ENCODE data around the gene EIF3K.
"Not testable (repeated sequence)": the region's sequence is repeated elsewhere in the genome, so short reads cannot be mapped to it uniquely, and the experiment has no call there.

EIF3K gene

GRCh38 chr19:38587562-38587961 lies 31.4 kb upstream of the EIF3K start:
- TF ChIP-seq EZH2 (IDR thresholded peaks at IDR 0.05) (no peak), POLR2AphosphoS5 (IDR thresholded peaks at IDR 0.05; ENCODE audit: borderline replicate concordance, low read depth, low read length) (no peak), FOXP2 (optimal IDR thresholded peaks at IDR 0.05; ENCODE audit: control extremely low read depth, extremely low read length, insufficient read depth) (no peak)
- Histone ChIP-seq H3K9ac (ENCODE audit: insufficient read length) (no peak overlapping the region), H3K36me3 (ENCODE audit: insufficient read depth, low read length) (no peaks in the 10 kb centered on the region), H3K9me3 (ENCODE audit: low read depth, low read length) (no peaks in the 10 kb centered on the region), H3K4me3 (no peak overlapping the region), H3K27ac (no peak overlapping the region)
- no peak for DNase-seq (ENCODE audit: low read depth, low spot score)

GRCh38 chr19:38588041-38588440 lies 30.9 kb upstream of the EIF3K start:
- H3K27ac ChIP-seq: no peak overlapping the region
- no peak overlapping the region for H3K9ac ChIP-seq (ENCODE audit: insufficient read length)
- H3K9me3 ChIP-seq (ENCODE audit: low read depth, low read length): no peaks in the 10 kb centered on the region
- no peak for DNase-seq (ENCODE audit: low read depth, low spot score)
- no peaks in the 10 kb centered on the region for H3K36me3 ChIP-seq (ENCODE audit: insufficient read depth, low read length)
- no peak overlapping the region for H3K4me3 ChIP-seq
- TF ChIP-seq EZH2 (IDR thresholded peaks at IDR 0.05) (no peak), POLR2AphosphoS5 (IDR thresholded peaks at IDR 0.05; ENCODE audit: borderline replicate concordance, low read depth, low read length) (no peak), FOXP2 (optimal IDR thresholded peaks at IDR 0.05; ENCODE audit: control extremely low read depth, extremely low read length, insufficient read depth) (no peak)

- H3K36me3 ChIP-seq (ENCODE audit: insufficient read depth, low read length): no peaks in the 10 kb centered on the region
- no peak for DNase-seq (ENCODE audit: low read depth, low spot score)
- no peak overlapping the region for H3K4me3 ChIP-seq
- H3K9ac ChIP-seq (ENCODE audit: insufficient read length): no peak overlapping the region
- H3K9me3 ChIP-seq (ENCODE audit: low read depth, low read length): no peaks in the 10 kb centered on the region
- TF ChIP-seq EZH2 (IDR thresholded peaks at IDR 0.05) (no peak), POLR2AphosphoS5 (IDR thresholded peaks at IDR 0.05; ENCODE audit: borderline replicate concordance, low read depth, low read length) (no peak), FOXP2 (optimal IDR thresholded peaks at IDR 0.05; ENCODE audit: control extremely low read depth, extremely low read length, insufficient read depth) (no peak)
- no peak overlapping the region for H3K27ac ChIP-seq
Observed at GRCh38 chr19:38592940-38593339, 26.0 kb upstream of the EIF3K start.

- no peak for DNase-seq (ENCODE audit: low read depth, low spot score)
- Histone ChIP-seq H3K4me3 (no peak overlapping the region), H3K27ac (no peak overlapping the region), H3K9ac (ENCODE audit: insufficient read length) (no peak overlapping the region), H3K9me3 (ENCODE audit: low read depth, low read length) (no peaks in the 10 kb centered on the region), H3K36me3 (ENCODE audit: insufficient read depth, low read length) (no peaks in the 10 kb centered on the region)
- no peak for TF ChIP-seq FOXP2 (optimal IDR thresholded peaks at IDR 0.05; ENCODE audit: control extremely low read depth, extremely low read length, insufficient read depth)
- no peak for TF ChIP-seq EZH2 (IDR thresholded peaks at IDR 0.05)
- TF ChIP-seq POLR2AphosphoS5 (IDR thresholded peaks at IDR 0.05; ENCODE audit: borderline replicate concordance, low read depth, low read length): no peak
Observed at GRCh38 chr19:38596057-38596981, 22.7 kb upstream of the EIF3K start.

GRCh38 chr19:38597075-38597474 lies 21.9 kb upstream of the EIF3K start:
- no peaks in the 10 kb centered on the region for H3K36me3 ChIP-seq (ENCODE audit: insufficient read depth, low read length)
- no peak overlapping the region for H3K27ac ChIP-seq
- H3K4me3 ChIP-seq: no peak overlapping the region
- TF ChIP-seq FOXP2 (optimal IDR thresholded peaks at IDR 0.05; ENCODE audit: control extremely low read depth, extremely low read length, insufficient read depth) (no peak), POLR2AphosphoS5 (IDR thresholded peaks at IDR 0.05; ENCODE audit: borderline replicate concordance, low read depth, low read length) (no peak), EZH2 (IDR thresholded peaks at IDR 0.05) (no peak)
- no peak overlapping the region for H3K9ac ChIP-seq (ENCODE audit: insufficient read length)
- H3K9me3 ChIP-seq (ENCODE audit: low read depth, low read length): no peaks in the 10 kb centered on the region
- DNase-seq (ENCODE audit: low read depth, low spot score): no peak

GRCh38 chr19:38599722-38600121 lies 19.3 kb upstream of the EIF3K start:
- Histone ChIP-seq H3K4me3 (no peak overlapping the region), H3K9me3 (ENCODE audit: low read depth, low read length) (no peaks in the 10 kb centered on the region), H3K9ac (ENCODE audit: insufficient read length) (no peak overlapping the region), H3K27ac (no peak overlapping the region), H3K36me3 (ENCODE audit: insufficient read depth, low read length) (no peaks in the 10 kb centered on the region)
- DNase-seq (ENCODE audit: low read depth, low spot score): no peak
- TF ChIP-seq POLR2AphosphoS5 (IDR thresholded peaks at IDR 0.05; ENCODE audit: borderline replicate concordance, low read depth, low read length): no peak
- no peak for TF ChIP-seq FOXP2 (optimal IDR thresholded peaks at IDR 0.05; ENCODE audit: control extremely low read depth, extremely low read length, insufficient read depth)

- not testable (repeated sequence) for DNase-seq (ENCODE audit: low read depth, low spot score); H3K36me3 ChIP-seq (ENCODE audit: insufficient read depth, low read length); H3K27ac ChIP-seq; H3K9me3 ChIP-seq (ENCODE audit: low read depth, low read length); H3K9ac ChIP-seq (ENCODE audit: insufficient read length); H3K4me3 ChIP-seq
Observed at GRCh38 chr19:38602856-38603255, 16.1 kb upstream of the EIF3K start.

- no peak for DNase-seq (ENCODE audit: low read depth, low spot score)
- H3K9me3 ChIP-seq (ENCODE audit: low read depth, low read length): no peaks in the 10 kb centered on the region
- no peak overlapping the region for H3K4me3 ChIP-seq
- no peak for TF ChIP-seq FOXP2 (optimal IDR thresholded peaks at IDR 0.05; ENCODE audit: control extremely low read depth, extremely low read length, insufficient read depth)
- no peak for TF ChIP-seq POLR2AphosphoS5 (IDR thresholded peaks at IDR 0.05; ENCODE audit: borderline replicate concordance, low read depth, low read length)
- TF ChIP-seq EZH2 (IDR thresholded peaks at IDR 0.05): no peak
- H3K27ac ChIP-seq: no peak overlapping the region
- no peak overlapping the region for H3K9ac ChIP-seq (ENCODE audit: insufficient read length)
- H3K36me3 ChIP-seq (ENCODE audit: insufficient read depth, low read length): no peaks in the 10 kb centered on the region
Observed at GRCh38 chr19:38606131-38606530, 12.9 kb upstream of the EIF3K start.

GRCh38 chr19:38614289-38614688 lies 4.7 kb upstream of the EIF3K start:
- no peak for DNase-seq (ENCODE audit: low read depth, low spot score)
- Histone ChIP-seq H3K27ac (no peak overlapping the region), H3K36me3 (ENCODE audit: insufficient read depth, low read length) (no peaks in the 10 kb centered on the region), H3K4me3 (no peak overlapping the region), H3K9ac (ENCODE audit: insufficient read length) (no peak overlapping the region), H3K9me3 (ENCODE audit: low read depth, low read length) (no peaks in the 10 kb centered on the region)
- TF ChIP-seq POLR2AphosphoS5 (IDR thresholded peaks at IDR 0.05; ENCODE audit: borderline replicate concordance, low read depth, low read length) (no peak), EZH2 (IDR thresholded peaks at IDR 0.05) (no peak), FOXP2 (optimal IDR thresholded peaks at IDR 0.05; ENCODE audit: control extremely low read depth, extremely low read length, insufficient read depth) (no peak)

Data from SK-N-MC (cell line).